Liver (tissue), 9 donors: Measurements from ENCODE around the gene KPRP. TPM values are rescaled to one million over a fixed set of nuclear protein-coding genes. Genes with fewer than 3 reads are reported as not detected.

Source experiments
- DNase-seq: peaks from one replicate; pipeline ENCODE4 v3.0.0-alpha.2; 2017; ENCODE audit warnings: low spot score
- H3K27ac ChIP-seq, 2 donors: one replicate each; pipeline ENCODE4 v1.7.0; 2013; ENCODE audit warnings: inconsistent platforms in 2 of 2, low read length in 2 of 2, control low read depth in 1 of 2, low read depth in 1 of 2, mild to moderate bottlenecking in 1 of 2
- H3K27me3 ChIP-seq, 4 donors: one replicate each; pipeline versions ENCODE4 v1.6.1 to v1.7.0; 2013; ENCODE audit warnings: low read length in 3 of 4, inconsistent platforms in 1 of 4, mild to moderate bottlenecking in 1 of 4, moderate library complexity in 1 of 4; ENCODE audit not compliant: control insufficient read depth in 4 of 4, insufficient read depth in 4 of 4
- H3K36me3 ChIP-seq, 4 donors: one replicate each; pipeline versions ENCODE4 v1.6.1 to v1.7.0; 2013; ENCODE audit warnings: low read length in 3 of 4, mild to moderate bottlenecking in 3 of 4, low read depth in 1 of 4, moderate library complexity in 1 of 4; ENCODE audit not compliant: control insufficient read depth in 4 of 4, insufficient read depth in 3 of 4
- H3K4me1 ChIP-seq, 4 donors: one replicate each; pipeline versions ENCODE4 v1.6.1 to v1.7.0; 2013; ENCODE audit warnings: low read length in 3 of 4, mild to moderate bottlenecking in 3 of 4, moderate library complexity in 1 of 4; ENCODE audit not compliant: control insufficient read depth in 4 of 4, insufficient read depth in 4 of 4
- H3K4me3 ChIP-seq, 3 donors: one replicate each; pipeline versions ENCODE4 v1.6.1 to v1.7.0; 2013; ENCODE audit warnings: low read length in 3 of 3, control low read depth in 1 of 3, low read depth in 1 of 3, mild to moderate bottlenecking in 1 of 3
- H3K9ac ChIP-seq, 2 donors: one replicate each; pipeline ENCODE4 v1.7.0; 2013; ENCODE audit warnings: low read length in 2 of 2, mild to moderate bottlenecking in 2 of 2, moderate library complexity in 2 of 2, control low read depth in 1 of 2, low read depth in 1 of 2
- H3K9me3 ChIP-seq, 4 donors: one replicate each; pipeline versions ENCODE4 v1.6.1 to v1.7.0; 2013; ENCODE audit warnings: low read length in 3 of 4; ENCODE audit not compliant: control insufficient read depth in 4 of 4
- EGR1 ChIP-seq, 2 donors: IDR thresholded peaks; 2 replicates each; pipeline ENCODE4 v1.6.1; 2016 to 2018; ENCODE audit warnings: antibody characterized with exemption in 2 of 2, low read depth in 2 of 2
- HNF4A ChIP-seq, 2 donors: conservative IDR thresholded peaks; 2 replicates each; pipeline ENCODE4 v1.6.1; 2016; ENCODE audit warnings: antibody characterized with exemption in 2 of 2, mild to moderate bottlenecking in 2 of 2
- HNF4G ChIP-seq: IDR thresholded peaks from 2 replicates; pipeline ENCODE4 v1.6.1; 2016; ENCODE audit warnings: antibody characterized with exemption
- JUND ChIP-seq, 2 donors: IDR thresholded peaks; 2 replicates each; pipeline ENCODE4 v1.6.1; 2016; ENCODE audit warnings: antibody characterized with exemption in 2 of 2
- RAD21 ChIP-seq, 2 donors: IDR thresholded peaks; 2 replicates each; pipeline ENCODE4 v1.6.1; 2016; ENCODE audit warnings: antibody characterized with exemption in 2 of 2, mild to moderate bottlenecking in 2 of 2
- RXRA ChIP-seq, 2 donors: IDR thresholded peaks; 2 replicates each; pipeline ENCODE4 v1.6.1; 2017 to 2018; ENCODE audit warnings: antibody characterized with exemption in 2 of 2, mild to moderate bottlenecking in 1 of 2
- SP1 ChIP-seq: IDR thresholded peaks from 2 replicates; pipeline ENCODE4 v1.6.1; 2018; ENCODE audit warnings: antibody characterized with exemption, mild to moderate bottlenecking
- YY1 ChIP-seq: IDR thresholded peaks from 2 replicates; pipeline ENCODE4 v1.6.1; 2016; ENCODE audit warnings: antibody characterized with exemption, mild to moderate bottlenecking
- WGBS: extraction: QIAGEN DNeasy Blood & Tissue Kit; methylation state at CpG from one replicate; pipeline ENCODE4 v1.1.7; 2013; 5-methylcytosine and 5-hydroxymethylcytosine counted together
- polyA plus RNA-seq, 2 donors: library from polyadenylated mRNA; stranded (reverse) in 1 of 2; unstranded in 1 of 2; fragments of 200-250 nt in 1 of 2; fragments of >200 nt in 1 of 2; fragmentation: Nextera tagmentation in 1 of 2; extraction: Ambion mirVana in 1 of 2; gene quantifications; one replicate each; pipeline versions ENCODE4 v1.2.1 to v1.2.3, GENCODE V29; 2013 to 2015
- total RNA-seq, 2 donors: library from RNA; depleted of rRNA; stranded (reverse); fragments of >200 nt; gene quantifications; one replicate each; pipeline ENCODE4 v1.2.3, GENCODE V29; 2014
- TF ChIP-seq, protein P1 (sequence below): IDR thresholded peaks from 2 replicates; pipeline ENCODE4 v1.6.1; 2016; ENCODE audit warnings: antibody characterized with exemption
- TF ChIP-seq, protein P2 (sequence below): IDR thresholded peaks from 2 replicates; pipeline ENCODE4 v1.6.1; 2016; ENCODE audit warnings: antibody characterized with exemption
- TF ChIP-seq, protein P3 (sequence below): fragments of 150-350 bp; IDR thresholded peaks from 2 replicates; pipeline ENCODE4 v1.5.1; 2017; ENCODE audit warnings: improper control_type of control experiment, low read depth, low read length; ENCODE audit not compliant: missing input control
- TF ChIP-seq, protein P4 (sequence below): IDR thresholded peaks from 2 replicates; pipeline ENCODE4 v1.6.1; 2016; ENCODE audit warnings: antibody characterized with exemption
- TF ChIP-seq, protein P5 (sequence below): IDR thresholded peaks from 2 replicates; pipeline ENCODE4 v1.6.1; 2016; ENCODE audit warnings: antibody characterized with exemption, mild to moderate bottlenecking
- donor health status: healthy.
- donor health status: healthy.
- donor health status: healthy.
- donor health status: healthy.
- donor health status: healthy.

The KPRP gene
- total and polyA plus RNA-seq, 4 donors: not detected

DNA sequence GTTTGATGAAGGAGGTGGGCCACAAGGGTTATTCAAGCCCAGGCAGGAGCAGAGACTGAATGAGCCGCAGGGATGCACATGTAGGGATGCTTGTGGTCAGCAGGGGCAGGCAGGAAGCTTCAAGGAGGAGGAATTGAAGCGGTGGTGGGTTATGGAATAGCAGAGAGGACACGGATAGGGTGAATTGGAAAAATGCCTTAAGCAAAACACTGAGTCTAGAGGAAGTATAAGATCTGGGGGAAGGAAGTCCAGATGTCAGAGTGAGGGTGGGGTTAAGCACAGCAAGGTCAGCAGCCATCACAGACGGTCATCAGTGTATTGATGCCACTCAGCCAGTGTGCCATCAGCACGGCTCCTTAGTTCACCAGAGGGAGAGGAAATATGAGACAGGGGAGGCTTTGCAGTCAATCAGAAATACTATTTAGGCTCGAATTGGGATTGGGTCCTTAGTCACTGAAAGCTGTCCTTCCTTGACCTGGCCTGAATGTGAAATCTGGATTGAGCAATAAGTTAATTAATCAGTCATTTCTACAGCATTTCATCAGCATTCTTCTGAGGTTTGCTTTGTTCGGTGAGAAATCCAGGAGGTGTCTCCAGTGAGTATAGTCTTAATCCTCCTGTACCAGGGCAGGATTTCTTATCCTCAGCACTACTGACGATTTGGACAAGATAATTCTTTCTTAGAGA is 11.2 kb downstream of the KPRP start:
- no peak overlapping the region for H3K9ac ChIP-seq
- no peaks in the 10 kb centered on the region for H3K36me3 ChIP-seq
- H3K27me3 ChIP-seq: peaks cover 0 to 3% (median 0%) of the 10 kb centered on the region in 4 donors
- no peak overlapping the region for H3K27ac ChIP-seq
- WGBS: 65% methylated on average over 8 of the region's 8 CpGs
- DNase-seq: no peak
- TF ChIP-seq RXRA (IDR thresholded peaks at IDR 0.05) (no peak), EGR1 (IDR thresholded peaks at IDR 0.05; ENCODE audit: low read depth in 2 of 2) (no peak), SP1 (no peak), YY1 (no peak)
- TF ChIP-seq, protein P1, sequence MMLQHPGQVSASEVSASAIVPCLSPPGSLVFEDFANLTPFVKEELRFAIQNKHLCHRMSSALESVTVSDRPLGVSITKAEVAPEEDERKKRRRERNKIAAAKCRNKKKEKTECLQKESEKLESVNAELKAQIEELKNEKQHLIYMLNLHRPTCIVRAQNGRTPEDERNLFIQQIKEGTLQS: no peak
- TF ChIP-seq, protein P2, sequence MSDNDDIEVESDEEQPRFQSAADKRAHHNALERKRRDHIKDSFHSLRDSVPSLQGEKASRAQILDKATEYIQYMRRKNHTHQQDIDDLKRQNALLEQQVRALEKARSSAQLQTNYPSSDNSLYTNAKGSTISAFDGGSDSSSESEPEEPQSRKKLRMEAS: no peak
- no peaks in the 10 kb centered on the region for H3K9me3 ChIP-seq
- H3K4me3 ChIP-seq: no peak overlapping the region
- no peaks in the 10 kb centered on the region for H3K4me1 ChIP-seq

DNA sequence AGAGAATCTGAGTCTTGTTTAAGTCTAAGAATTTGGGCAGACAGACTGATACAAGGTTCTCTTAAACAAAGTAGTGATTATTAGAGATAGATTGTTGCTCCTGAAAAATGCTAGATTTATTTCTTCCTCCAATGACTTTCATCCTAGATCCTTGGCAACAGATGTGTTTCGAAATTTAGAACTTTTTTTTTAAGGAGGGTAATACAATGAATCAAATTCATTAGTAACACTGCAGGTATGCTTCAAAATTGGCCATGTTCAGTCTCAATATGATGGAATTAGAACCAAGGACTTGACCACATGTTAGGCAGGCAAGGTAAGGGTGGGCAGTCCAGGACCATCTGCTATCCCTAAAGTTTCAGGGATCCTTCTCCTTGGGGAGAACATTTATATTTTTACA is 12.6 kb downstream of the KPRP start:
- DNase-seq: no peak
- Histone ChIP-seq H3K4me3 (no peak overlapping the region), H3K27ac (no peak overlapping the region), H3K4me1 (no peaks in the 10 kb centered on the region), H3K9ac (no peak overlapping the region), H3K36me3 (no peaks in the 10 kb centered on the region), H3K27me3 (peaks cover 0 to 7% (median 0%) of the 10 kb centered on the region in 4 donors), H3K9me3 (no peaks in the 10 kb centered on the region)
- TF ChIP-seq EGR1 (IDR thresholded peaks at IDR 0.05; ENCODE audit: low read depth in 2 of 2): no peak
- no peak for TF ChIP-seq JUND (IDR thresholded peaks at IDR 0.05)
- TF ChIP-seq HNF4G: no peak
- TF ChIP-seq HNF4A (conservative IDR thresholded peaks at IDR 0.05): no peak
- TF ChIP-seq, protein P3, sequence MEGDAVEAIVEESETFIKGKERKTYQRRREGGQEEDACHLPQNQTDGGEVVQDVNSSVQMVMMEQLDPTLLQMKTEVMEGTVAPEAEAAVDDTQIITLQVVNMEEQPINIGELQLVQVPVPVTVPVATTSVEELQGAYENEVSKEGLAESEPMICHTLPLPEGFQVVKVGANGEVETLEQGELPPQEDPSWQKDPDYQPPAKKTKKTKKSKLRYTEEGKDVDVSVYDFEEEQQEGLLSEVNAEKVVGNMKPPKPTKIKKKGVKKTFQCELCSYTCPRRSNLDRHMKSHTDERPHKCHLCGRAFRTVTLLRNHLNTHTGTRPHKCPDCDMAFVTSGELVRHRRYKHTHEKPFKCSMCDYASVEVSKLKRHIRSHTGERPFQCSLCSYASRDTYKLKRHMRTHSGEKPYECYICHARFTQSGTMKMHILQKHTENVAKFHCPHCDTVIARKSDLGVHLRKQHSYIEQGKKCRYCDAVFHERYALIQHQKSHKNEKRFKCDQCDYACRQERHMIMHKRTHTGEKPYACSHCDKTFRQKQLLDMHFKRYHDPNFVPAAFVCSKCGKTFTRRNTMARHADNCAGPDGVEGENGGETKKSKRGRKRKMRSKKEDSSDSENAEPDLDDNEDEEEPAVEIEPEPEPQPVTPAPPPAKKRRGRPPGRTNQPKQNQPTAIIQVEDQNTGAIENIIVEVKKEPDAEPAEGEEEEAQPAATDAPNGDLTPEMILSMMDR: no peak
- TF ChIP-seq, protein P4, sequence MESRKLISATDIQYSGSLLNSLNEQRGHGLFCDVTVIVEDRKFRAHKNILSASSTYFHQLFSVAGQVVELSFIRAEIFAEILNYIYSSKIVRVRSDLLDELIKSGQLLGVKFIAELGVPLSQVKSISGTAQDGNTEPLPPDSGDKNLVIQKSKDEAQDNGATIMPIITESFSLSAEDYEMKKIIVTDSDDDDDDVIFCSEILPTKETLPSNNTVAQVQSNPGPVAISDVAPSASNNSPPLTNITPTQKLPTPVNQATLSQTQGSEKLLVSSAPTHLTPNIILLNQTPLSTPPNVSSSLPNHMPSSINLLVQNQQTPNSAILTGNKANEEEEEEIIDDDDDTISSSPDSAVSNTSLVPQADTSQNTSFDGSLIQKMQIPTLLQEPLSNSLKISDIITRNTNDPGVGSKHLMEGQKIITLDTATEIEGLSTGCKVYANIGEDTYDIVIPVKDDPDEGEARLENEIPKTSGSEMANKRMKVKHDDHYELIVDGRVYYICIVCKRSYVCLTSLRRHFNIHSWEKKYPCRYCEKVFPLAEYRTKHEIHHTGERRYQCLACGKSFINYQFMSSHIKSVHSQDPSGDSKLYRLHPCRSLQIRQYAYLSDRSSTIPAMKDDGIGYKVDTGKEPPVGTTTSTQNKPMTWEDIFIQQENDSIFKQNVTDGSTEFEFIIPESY: no peak
- no peak for TF ChIP-seq RXRA (IDR thresholded peaks at IDR 0.05)
- TF ChIP-seq, protein P5, sequence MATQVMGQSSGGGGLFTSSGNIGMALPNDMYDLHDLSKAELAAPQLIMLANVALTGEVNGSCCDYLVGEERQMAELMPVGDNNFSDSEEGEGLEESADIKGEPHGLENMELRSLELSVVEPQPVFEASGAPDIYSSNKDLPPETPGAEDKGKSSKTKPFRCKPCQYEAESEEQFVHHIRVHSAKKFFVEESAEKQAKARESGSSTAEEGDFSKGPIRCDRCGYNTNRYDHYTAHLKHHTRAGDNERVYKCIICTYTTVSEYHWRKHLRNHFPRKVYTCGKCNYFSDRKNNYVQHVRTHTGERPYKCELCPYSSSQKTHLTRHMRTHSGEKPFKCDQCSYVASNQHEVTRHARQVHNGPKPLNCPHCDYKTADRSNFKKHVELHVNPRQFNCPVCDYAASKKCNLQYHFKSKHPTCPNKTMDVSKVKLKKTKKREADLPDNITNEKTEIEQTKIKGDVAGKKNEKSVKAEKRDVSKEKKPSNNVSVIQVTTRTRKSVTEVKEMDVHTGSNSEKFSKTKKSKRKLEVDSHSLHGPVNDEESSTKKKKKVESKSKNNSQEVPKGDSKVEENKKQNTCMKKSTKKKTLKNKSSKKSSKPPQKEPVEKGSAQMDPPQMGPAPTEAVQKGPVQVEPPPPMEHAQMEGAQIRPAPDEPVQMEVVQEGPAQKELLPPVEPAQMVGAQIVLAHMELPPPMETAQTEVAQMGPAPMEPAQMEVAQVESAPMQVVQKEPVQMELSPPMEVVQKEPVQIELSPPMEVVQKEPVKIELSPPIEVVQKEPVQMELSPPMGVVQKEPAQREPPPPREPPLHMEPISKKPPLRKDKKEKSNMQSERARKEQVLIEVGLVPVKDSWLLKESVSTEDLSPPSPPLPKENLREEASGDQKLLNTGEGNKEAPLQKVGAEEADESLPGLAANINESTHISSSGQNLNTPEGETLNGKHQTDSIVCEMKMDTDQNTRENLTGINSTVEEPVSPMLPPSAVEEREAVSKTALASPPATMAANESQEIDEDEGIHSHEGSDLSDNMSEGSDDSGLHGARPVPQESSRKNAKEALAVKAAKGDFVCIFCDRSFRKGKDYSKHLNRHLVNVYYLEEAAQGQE: no peak
- no peak for TF ChIP-seq RAD21 (IDR thresholded peaks at IDR 0.05)
- TF ChIP-seq, protein P1: no peak
- WGBS: 70% methylated on average over 1 of the region's 1 CpG
